OCI-LY1 (cell line): ENCODE data around the gene ATP8B1.

Source experiments
- H2AFZ ChIP-seq: fragments of 200-600 bp; sonication (generic), shearing (Covaris generic); 2 replicates; pipeline ENCODE4 v1.6.0; 2014; ENCODE audit warnings: antibody characterized with exemption, mild to moderate bottlenecking, low read length
- H3F3A ChIP-seq: fragments of 200-600 bp; sonication (generic), shearing (Covaris generic); 2 replicates; pipeline ENCODE4 v1.6.0; 2014; ENCODE audit warnings: mild to moderate bottlenecking, antibody characterized with exemption, low read length, moderate library complexity; ENCODE audit not compliant: insufficient read depth
- H3K27ac ChIP-seq: fragments of 200-600 bp; sonication (generic); 2 replicates; pipeline ENCODE4 v1.5.1; 2014; ENCODE audit warnings: low read length, mixed run types, mild to moderate bottlenecking, low read depth; ENCODE audit not compliant: poor library complexity, severe bottlenecking
- H3K27me3 ChIP-seq: fragments of 200-600 bp; sonication (generic); 2 replicates; pipeline ENCODE4 v1.6.0; 2014; ENCODE audit warnings: antibody characterized with exemption, mild to moderate bottlenecking, low read length, moderate library complexity; ENCODE audit not compliant: insufficient read depth
- H3K36me3 ChIP-seq: fragments of 200-600 bp; sonication (generic); 2 replicates; pipeline ENCODE4 v1.6.1; 2014; ENCODE audit warnings: mild to moderate bottlenecking, antibody characterized with exemption, low read length, moderate library complexity, mixed read lengths; ENCODE audit not compliant: insufficient read depth
- H3K4me1 ChIP-seq: fragments of 200-600 bp; sonication (generic); 2 replicates; pipeline ENCODE4 v1.5.1; 2014; ENCODE audit warnings: mild to moderate bottlenecking, low read length, moderate library complexity; ENCODE audit not compliant: insufficient read depth, severe bottlenecking
- H3K4me2 ChIP-seq: fragments of 200-600 bp; sonication (generic), shearing (Covaris generic); 2 replicates; pipeline ENCODE4 v1.6.1; 2014; ENCODE audit warnings: low read length
- H3K4me3 ChIP-seq: fragments of 200-600 bp; sonication (generic); 2 replicates; pipeline ENCODE4 v1.5.1; 2014; ENCODE audit warnings: low read length, low read depth, mild to moderate bottlenecking, mixed read lengths; ENCODE audit not compliant: poor library complexity, severe bottlenecking
- H3K79me2 ChIP-seq: fragments of 200-600 bp; shearing (Covaris generic); 2 replicates; pipeline ENCODE4 v1.6.1; 2016; ENCODE audit warnings: mixed run types, low read length, mixed read lengths; ENCODE audit not compliant: insufficient read depth
- H3K9ac ChIP-seq: fragments of 200-600 bp; sonication (generic), shearing (Covaris generic); 2 replicates; pipeline ENCODE4 v1.6.1; 2014; ENCODE audit warnings: mild to moderate bottlenecking, low read length, mixed read lengths
- H3K9me2 ChIP-seq: fragments of 200-600 bp; sonication (generic), shearing (Covaris generic); 2 replicates; pipeline ENCODE4 v1.6.1; 2014; ENCODE audit warnings: low read depth, mild to moderate bottlenecking, low read length, mixed read lengths
- H3K9me3 ChIP-seq: fragments of 200-600 bp; shearing (Covaris generic); 2 replicates; pipeline ENCODE4 v1.6.1; 2014; ENCODE audit warnings: low read length, mixed read lengths
- H4K20me1 ChIP-seq: fragments of 200-600 bp; sonication (generic), shearing (Covaris generic); 2 replicates; pipeline ENCODE4 v1.6.0; 2016; ENCODE audit warnings: mild to moderate bottlenecking, low read length; ENCODE audit not compliant: insufficient read depth
- EZH2 ChIP-seq: fragments of 200-600 bp; sonication (generic), shearing (Covaris generic); IDR thresholded peaks from 2 replicates; pipeline ENCODE4 v1.8.0; 2017; ENCODE audit warnings: borderline replicate concordance, mixed run types, mild to moderate bottlenecking, antibody characterized with exemption, low read length, moderate library complexity, mixed read lengths
- TF ChIP-seq, protein P1 (sequence below): fragments of 200-600 bp; sonication (generic), shearing (Covaris generic); IDR thresholded peaks from 2 replicates; pipeline ENCODE4 v1.5.1; 2017; ENCODE audit warnings: mild to moderate bottlenecking, antibody characterized with exemption, low read length, moderate library complexity, mixed read lengths

Gene ATP8B1

DNA sequence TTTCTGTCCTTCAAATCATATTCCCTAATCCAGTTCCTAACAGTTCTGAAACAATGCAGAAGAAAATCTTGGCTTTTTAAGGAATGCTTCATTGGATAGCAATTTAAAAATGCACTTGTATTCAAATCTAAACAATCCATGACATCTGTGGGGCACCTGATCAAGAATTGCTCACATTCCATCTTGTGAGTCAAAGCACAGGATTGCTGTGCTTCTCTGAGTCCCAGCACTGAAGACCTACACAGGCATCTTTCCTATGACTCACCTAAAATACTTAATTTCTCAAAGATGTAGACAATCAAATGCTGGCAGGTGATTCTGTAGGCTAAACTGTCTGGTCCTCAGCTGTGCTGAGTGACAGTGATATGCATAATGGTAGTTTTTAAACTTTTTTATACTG is 10.1 kb upstream of the ATP8B1 start:
- no peaks in the 10 kb centered on the region for H3F3A ChIP-seq

DNA sequence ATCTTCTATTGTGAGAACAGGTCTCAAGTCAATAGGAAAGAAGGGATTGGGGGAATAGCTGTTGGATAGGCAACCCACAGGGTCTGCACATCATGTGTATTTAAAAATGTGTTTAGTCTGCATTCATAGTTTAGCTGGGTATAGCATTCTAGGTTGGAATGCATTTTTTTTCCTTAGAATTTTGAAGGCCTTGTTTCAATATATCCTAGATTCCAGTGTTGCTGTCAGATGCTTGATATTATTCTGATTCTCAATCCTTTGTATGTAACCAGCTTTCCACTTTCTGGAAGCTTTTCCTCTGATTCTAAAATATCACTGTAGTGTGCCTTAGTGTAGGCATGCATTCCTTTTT is 9.0 kb upstream of the ATP8B1 start:
- H3K79me2 ChIP-seq: no peaks in the 10 kb centered on the region

More for the DNA sequence above, 10.1 kb upstream of the ATP8B1 start:
- H3K4me3 ChIP-seq: no peak overlapping the region
- no peak overlapping the region for H2AFZ ChIP-seq
- H3K27ac ChIP-seq: no peak overlapping the region
- no peak for TF ChIP-seq EZH2
- TF ChIP-seq, protein P1, sequence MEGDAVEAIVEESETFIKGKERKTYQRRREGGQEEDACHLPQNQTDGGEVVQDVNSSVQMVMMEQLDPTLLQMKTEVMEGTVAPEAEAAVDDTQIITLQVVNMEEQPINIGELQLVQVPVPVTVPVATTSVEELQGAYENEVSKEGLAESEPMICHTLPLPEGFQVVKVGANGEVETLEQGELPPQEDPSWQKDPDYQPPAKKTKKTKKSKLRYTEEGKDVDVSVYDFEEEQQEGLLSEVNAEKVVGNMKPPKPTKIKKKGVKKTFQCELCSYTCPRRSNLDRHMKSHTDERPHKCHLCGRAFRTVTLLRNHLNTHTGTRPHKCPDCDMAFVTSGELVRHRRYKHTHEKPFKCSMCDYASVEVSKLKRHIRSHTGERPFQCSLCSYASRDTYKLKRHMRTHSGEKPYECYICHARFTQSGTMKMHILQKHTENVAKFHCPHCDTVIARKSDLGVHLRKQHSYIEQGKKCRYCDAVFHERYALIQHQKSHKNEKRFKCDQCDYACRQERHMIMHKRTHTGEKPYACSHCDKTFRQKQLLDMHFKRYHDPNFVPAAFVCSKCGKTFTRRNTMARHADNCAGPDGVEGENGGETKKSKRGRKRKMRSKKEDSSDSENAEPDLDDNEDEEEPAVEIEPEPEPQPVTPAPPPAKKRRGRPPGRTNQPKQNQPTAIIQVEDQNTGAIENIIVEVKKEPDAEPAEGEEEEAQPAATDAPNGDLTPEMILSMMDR: no peak
- H3K4me1 ChIP-seq: no peaks in the 10 kb centered on the region
- no peak overlapping the region for H3K9ac ChIP-seq
- H3K9me3 ChIP-seq: peaks cover 7% of the 10 kb centered on the region
- H3K4me2 ChIP-seq: no peak overlapping the region
- no peaks in the 10 kb centered on the region for H3K79me2 ChIP-seq
- H4K20me1 ChIP-seq: no peaks in the 10 kb centered on the region
- no peaks in the 10 kb centered on the region for H3K36me3 ChIP-seq
- H3K9me2 ChIP-seq: no peaks in the 10 kb centered on the region
- H3K27me3 ChIP-seq: no peaks in the 10 kb centered on the region

DNA sequence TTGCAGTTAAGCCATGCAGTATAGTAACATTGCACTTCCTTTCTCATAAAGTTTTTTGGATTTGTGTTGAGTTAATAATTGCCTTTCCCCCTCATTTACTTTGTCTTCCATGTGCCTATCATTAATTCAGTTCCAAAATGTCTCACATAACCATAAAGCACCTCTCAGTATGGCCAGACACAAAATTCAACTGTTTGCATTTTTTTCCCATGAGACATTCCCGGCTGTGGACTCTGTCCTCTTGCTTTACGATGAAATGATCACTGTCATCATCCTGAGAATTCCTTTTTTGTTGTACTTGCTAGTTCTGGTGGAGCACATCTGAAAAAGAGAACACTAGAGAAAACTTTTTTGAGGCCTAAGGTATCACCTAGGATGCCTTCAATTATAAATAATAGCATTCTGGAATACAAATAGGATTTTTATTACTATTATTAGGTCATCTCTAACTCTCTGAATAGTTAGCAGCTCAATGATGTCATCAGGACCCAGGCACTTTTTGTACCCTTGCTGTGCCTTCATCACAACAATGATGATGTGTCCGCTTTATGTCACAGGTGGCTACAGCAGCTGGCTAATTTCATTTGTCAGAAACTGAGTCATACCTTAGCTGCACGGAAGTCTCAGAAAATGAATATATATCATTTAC is 8.5 kb upstream of the ATP8B1 start:
- no peak overlapping the region for H3K9ac ChIP-seq
- no peak overlapping the region for H3K4me2 ChIP-seq
- no peaks in the 10 kb centered on the region for H3K4me1 ChIP-seq
- TF ChIP-seq, protein P1: no peak
- no peak for TF ChIP-seq EZH2
- no peaks in the 10 kb centered on the region for H3K79me2 ChIP-seq
- H2AFZ ChIP-seq: no peak overlapping the region
- H4K20me1 ChIP-seq: no peaks in the 10 kb centered on the region
- H3K4me3 ChIP-seq: no peak overlapping the region
- H3K27ac ChIP-seq: no peak overlapping the region
- no peaks in the 10 kb centered on the region for H3K27me3 ChIP-seq
- no peaks in the 10 kb centered on the region for H3F3A ChIP-seq
- peaks cover 7% of the 10 kb centered on the region for H3K9me3 ChIP-seq
- H3K36me3 ChIP-seq: no peaks in the 10 kb centered on the region
- no peaks in the 10 kb centered on the region for H3K9me2 ChIP-seq

More for the DNA sequence above, 9.0 kb upstream of the ATP8B1 start:
- Histone ChIP-seq H3K9me3 (peaks cover 7% of the 10 kb centered on the region), H3K9me2 (no peaks in the 10 kb centered on the region), H3F3A (no peaks in the 10 kb centered on the region), H3K4me1 (no peaks in the 10 kb centered on the region), H2AFZ (no peak overlapping the region), H3K36me3 (no peaks in the 10 kb centered on the region), H3K4me3 (no peak overlapping the region), H3K4me2 (no peak overlapping the region), H3K27ac (no peak overlapping the region), H4K20me1 (no peaks in the 10 kb centered on the region), H3K27me3 (no peaks in the 10 kb centered on the region), H3K9ac (no peak overlapping the region)
- TF ChIP-seq, protein P1: no peak
- TF ChIP-seq EZH2: no peak
